GM21515 (cell line): ENCODE data around the gene MS4A5.

Experiments
- ATAC-seq: cut with Tn5 transposase; IDR thresholded peaks from one replicate; pipeline ENCODE4 v1.9.1; 2021; ENCODE audit not compliant: unreplicated experiment

The MS4A5 gene

GRCh38 chr11:60477035-60477445 lies 47.7 kb downstream of the MS4A5 start:
- ATAC-seq = peak; percentile 58

GRCh38 chr11:60482361-60482760 lies 53.0 kb downstream of the MS4A5 start:
- no peak for ATAC-seq

- peak; percentile 98 for ATAC-seq
Observed at GRCh38 chr11:60485987-60486386, 56.6 kb downstream of the MS4A5 start.

GRCh38 chr11:60492488-60493009 lies 63.2 kb downstream of the MS4A5 start, which contains the start of gene MS4A12:
TSS of gene MS4A12 (plus strand) at chr11:60492778. CDS start at chr11:60497319, 4,541 bp downstream.
- no peak for ATAC-seq

GRCh38 chr11:60493454-60493853 lies 64.1 kb downstream of the MS4A5 start:
- ATAC-seq = no peak
